ENCODE measurements around the gene ADRB2. TPM values are rescaled to one million over a fixed set of nuclear protein-coding genes. Genes with fewer than 3 reads are reported as not detected.

ADRB2 gene
- total RNA-seq, 4 donors from 2014 or later, result 2.8 to 11.8 (median 4.5) TPM

DNA sequence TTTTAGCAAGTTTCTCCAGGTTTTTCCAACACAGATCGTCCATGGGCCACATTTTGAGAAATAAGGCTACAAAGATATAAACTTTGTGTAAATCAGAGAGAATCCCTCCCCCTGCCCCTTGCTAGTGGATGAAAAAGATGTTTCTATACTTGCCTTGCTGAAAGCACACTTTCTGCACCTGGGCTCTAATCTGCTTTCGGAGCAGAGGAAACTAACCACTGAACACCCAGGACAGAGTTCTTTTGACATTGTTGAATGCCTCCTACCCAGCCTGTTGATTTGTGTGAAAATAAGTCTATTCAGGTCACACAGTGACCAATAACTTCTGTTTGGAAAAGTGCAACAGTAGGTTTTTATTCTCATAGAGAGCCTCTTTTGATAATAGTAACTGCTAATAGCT lies 7.5 kb downstream of the ADRB2 start:
- WGBS, 2 donors (ENCODE audit: low coverage in 1 of 2), result 72 to 83% methylated on average over 1 to 2 of the region's 2 CpGs
- Histone ChIP-seq H3K4me1 (peaks cover 0 to 31% (median 0%) of the 10 kb centered on the region in 3 donors), H3K27ac (no peak overlapping the region), H3K36me3 (no peaks in the 10 kb centered on the region), H3K9me3 (no peaks in the 10 kb centered on the region), H3K27me3 (no peaks in the 10 kb centered on the region), H3K4me3 (no peak overlapping the region)
- TF ChIP-seq EP300 (IDR thresholded peaks at IDR 0.05), result no peak
- no peak for ATAC-seq

- no peak for ATAC-seq
- H3K9me3 ChIP-seq, result no peaks in the 10 kb centered on the region
- no peak overlapping the region for H3K4me3 ChIP-seq
- 67 to 89% methylated on average over 3 of the region's 4 CpGs for WGBS, 2 donors (ENCODE audit: low coverage in 1 of 2)
- H3K4me1 ChIP-seq, result peaks cover 0 to 26% (median 0%) of the 10 kb centered on the region in 3 donors
- no peaks in the 10 kb centered on the region for H3K27me3 ChIP-seq
- TF ChIP-seq POLR2AphosphoS5 (IDR thresholded peaks at IDR 0.05) (no peak), CTCF (IDR thresholded peaks at IDR 0.05) (no peak), POLR2A (IDR thresholded peaks at IDR 0.05) (no peak), EP300 (IDR thresholded peaks at IDR 0.05) (no peak)
- no peaks in the 10 kb centered on the region for H3K36me3 ChIP-seq
- H3K27ac ChIP-seq, result no peak overlapping the region
Observed at GRCh38 chr5:148834689-148835088, 8.3 kb downstream of the ADRB2 start.

DNA sequence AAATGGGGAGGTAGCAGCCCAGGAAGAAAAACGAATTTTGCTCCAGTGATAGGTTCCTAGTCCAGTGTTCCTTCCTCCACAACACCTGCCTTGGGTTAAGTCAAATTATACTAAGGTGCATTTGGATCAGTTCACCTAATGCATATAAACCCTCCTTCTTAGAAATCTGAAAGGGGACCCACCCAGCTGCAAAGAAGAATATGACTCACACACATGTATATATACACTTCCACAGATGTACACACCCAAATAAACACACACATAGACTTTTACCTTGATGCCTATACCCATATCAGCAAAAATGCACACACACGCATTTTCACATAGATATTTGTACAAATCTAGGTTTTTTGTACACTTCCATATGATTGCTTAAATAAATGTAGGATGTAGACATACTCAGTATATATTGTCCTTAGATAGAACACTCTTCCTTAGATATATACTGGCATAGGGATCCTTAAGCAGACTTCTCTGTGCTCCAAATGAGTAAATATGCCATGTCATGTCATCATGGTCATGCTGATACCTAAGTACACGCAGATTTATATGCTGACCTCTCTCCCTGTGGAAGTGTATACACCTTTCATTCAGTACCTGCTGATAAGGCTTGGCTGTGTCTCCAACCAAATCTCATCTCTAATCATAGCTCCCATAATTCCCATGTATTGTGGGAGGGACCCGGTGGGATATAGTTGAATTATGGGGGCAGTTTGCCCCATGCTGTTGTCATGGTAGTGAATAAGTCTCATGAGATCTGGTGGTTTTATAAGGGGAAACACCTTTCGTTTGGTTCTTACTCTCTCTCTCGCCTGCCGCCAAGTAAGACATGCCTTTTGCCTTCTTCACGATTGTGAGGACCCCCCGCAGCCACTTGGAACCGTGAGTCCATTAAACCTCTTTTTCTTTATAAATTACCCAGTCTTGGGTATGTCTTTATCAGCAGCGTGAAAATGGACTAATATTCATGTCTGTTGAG lies 10.2 kb downstream of the ADRB2 start:
- TF ChIP-seq POLR2AphosphoS5 (IDR thresholded peaks at IDR 0.05), result no peak
- no peak for TF ChIP-seq CTCF (IDR thresholded peaks at IDR 0.05)
- TF ChIP-seq POLR2A (IDR thresholded peaks at IDR 0.05), result no peak
- no peak for TF ChIP-seq EP300 (IDR thresholded peaks at IDR 0.05)
- H3K9me3 ChIP-seq, result no peaks in the 10 kb centered on the region
- H3K27ac ChIP-seq, result no peak overlapping the region
- 78 to 89% methylated on average over 9 to 11 of the region's 11 CpGs for WGBS, 2 donors (ENCODE audit: low coverage in 1 of 2)
- H3K4me3 ChIP-seq, result no peak overlapping the region
- ATAC-seq, result no peak
- no peaks in the 10 kb centered on the region for H3K27me3 ChIP-seq
- H3K4me1 ChIP-seq, result peaks cover 0 to 14% (median 0%) of the 10 kb centered on the region in 3 donors
- H3K36me3 ChIP-seq, result no peaks in the 10 kb centered on the region

DNA sequence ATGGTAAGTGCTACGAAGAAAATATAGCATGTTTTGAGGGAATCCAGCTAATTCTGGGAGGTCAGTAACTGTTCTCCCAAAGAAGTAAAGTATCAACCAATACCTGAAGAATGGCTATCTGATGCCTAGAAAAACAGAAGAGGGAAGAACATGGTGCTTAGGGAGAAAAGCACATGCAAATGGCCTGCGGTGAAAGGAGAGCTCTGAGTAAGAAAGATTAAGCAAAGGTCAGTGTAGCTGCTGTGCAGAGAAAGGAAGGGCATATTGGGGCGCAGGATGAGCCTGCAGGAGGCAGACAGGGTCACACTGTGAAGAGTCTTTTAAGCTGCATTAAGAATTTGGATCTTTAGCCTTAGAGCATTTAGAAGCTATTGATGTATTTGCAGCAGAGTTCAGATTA lies 11.0 kb downstream of the ADRB2 start:
- Histone ChIP-seq H3K27me3 (no peaks in the 10 kb centered on the region), H3K4me1 (peaks cover 0 to 18% (median 0%) of the 10 kb centered on the region in 3 donors), H3K27ac (no peak overlapping the region), H3K9me3 (no peaks in the 10 kb centered on the region), H3K4me3 (no peak overlapping the region), H3K36me3 (no peaks in the 10 kb centered on the region)
- 88 to 90% methylated on average over 2 to 3 of the region's 3 CpGs for WGBS, 2 donors (ENCODE audit: low coverage in 1 of 2)
- no peak for TF ChIP-seq POLR2A (IDR thresholded peaks at IDR 0.05)
- no peak for TF ChIP-seq CTCF (IDR thresholded peaks at IDR 0.05)
- no peak for TF ChIP-seq EP300 (IDR thresholded peaks at IDR 0.05)
- TF ChIP-seq POLR2AphosphoS5 (IDR thresholded peaks at IDR 0.05), result no peak
- no peak for ATAC-seq

- no peaks in the 10 kb centered on the region for H3K36me3 ChIP-seq
- H3K9me3 ChIP-seq, result no peaks in the 10 kb centered on the region
- no peaks in the 10 kb centered on the region for H3K27me3 ChIP-seq
- WGBS, 2 donors (ENCODE audit: low coverage in 1 of 2), result 100% methylated on average over 1 of the region's 1 CpG; no CpG with 5 or more reads in 1 of the 2 donors
- no peak overlapping the region for H3K27ac ChIP-seq
- no peak for TF ChIP-seq POLR2A (IDR thresholded peaks at IDR 0.05)
- TF ChIP-seq EP300 (IDR thresholded peaks at IDR 0.05), result no peak
- no peak for TF ChIP-seq CTCF (IDR thresholded peaks at IDR 0.05)
- no peak for TF ChIP-seq POLR2AphosphoS5 (IDR thresholded peaks at IDR 0.05)
- H3K4me1 ChIP-seq, result peaks cover 0 to 15% (median 0%) of the 10 kb centered on the region in 3 donors
- no peak for ATAC-seq
- no peak overlapping the region for H3K4me3 ChIP-seq
Observed at GRCh38 chr5:148838357-148838756, 11.9 kb downstream of the ADRB2 start.

Data from gastroesophageal sphincter (tissue), 4 donors.